GM23338 (cell line): ENCODE data around the gene P3R3URF. TPM values are rescaled to one million over a fixed set of nuclear protein-coding genes. Genes with fewer than 3 reads are reported as not detected.

ENCODE experiments used
- CREB1 ChIP-seq: fragments of 250-450 bp; sonication (Bioruptor Pico); IDR thresholded peaks from 2 replicates; pipeline ENCODE4 v1.5.0; 2020; ENCODE audit warnings: low read depth, mild to moderate bottlenecking, moderate library complexity
- CTCF ChIP-seq, 2 experiments: fragments of 200-600 bp in 1 of 2; sonication (generic) in 1 of 2; conservative IDR thresholded peaks; 2 replicates each; pipeline versions ENCODE4 v1.5.1 to v1.6.1; 2016 to 2017; ENCODE audit warnings: antibody characterized with exemption in 2 of 2, low read depth in 2 of 2, mild to moderate bottlenecking in 2 of 2, moderate library complexity in 1 of 2
- EZH2 ChIP-seq: fragments of 200-600 bp; sonication (generic); IDR thresholded peaks from one replicate; pipeline ENCODE4 v1.8.0; 2017; ENCODE audit warnings: antibody characterized with exemption, mild to moderate bottlenecking, low read depth; ENCODE audit not compliant: unreplicated experiment
- JUNB ChIP-seq: IDR thresholded peaks from one replicate; pipeline ENCODE4 v1.6.1; 2016; ENCODE audit warnings: antibody characterized with exemption; ENCODE audit not compliant: unreplicated experiment
- POLR2AphosphoS5 ChIP-seq: IDR thresholded peaks from 2 replicates; pipeline ENCODE4 v1.6.1; 2016; ENCODE audit warnings: antibody characterized with exemption, low read depth
- REST ChIP-seq: IDR thresholded peaks from one replicate; pipeline ENCODE4 v1.6.1; 2018; ENCODE audit warnings: antibody characterized with exemption; ENCODE audit not compliant: unreplicated experiment
- ZNF331 ChIP-seq: fragments of 250-450 bp; sonication (Bioruptor Pico); IDR thresholded peaks from 2 replicates; pipeline ENCODE4 v1.5.0; 2020; ENCODE audit warnings: low read depth, mild to moderate bottlenecking, moderate library complexity
- ZNF462 ChIP-seq: fragments of 250-450 bp; sonication (Bioruptor Pico); IDR thresholded peaks from 2 replicates; pipeline ENCODE4 v1.5.0; 2020; ENCODE audit warnings: mild to moderate bottlenecking, moderate library complexity
- polyA plus RNA-seq: library from polyadenylated mRNA; unstranded; fragments of >200 nt; fragmentation: Nextera tagmentation; extraction: Ambion mirVana; gene quantifications from 2 replicates; pipeline ENCODE4 v1.2.1, GENCODE V29; 2016
- total RNA-seq: library from RNA; depleted of rRNA; stranded (reverse); fragments of >200 nt; shearing (Covaris generic); gene quantifications from 2 replicates; pipeline ENCODE4 v1.2.3, GENCODE V29; 2014

P3R3URF gene
- total and polyA plus RNA-seq, 2 experiments from 2014 or later = not detected

GRCh38 chr1:46215504-46215903 lies 39.2 kb upstream of the P3R3URF start (continued):
- no peak for TF ChIP-seq ZNF462 (CRISPR knock-in tag)
- TF ChIP-seq CREB1 (CRISPR knock-in tag) = no peak
- no peak for TF ChIP-seq REST
- TF ChIP-seq EZH2 = no peak
- TF ChIP-seq ZNF331 (CRISPR knock-in tag) = no peak
- no peak for TF ChIP-seq POLR2AphosphoS5
- TF ChIP-seq CTCF (conservative IDR thresholded peaks at IDR 0.05; ENCODE audit: low read depth in 2 of 2) = no peak
- no peak for TF ChIP-seq JUNB
